IMR-90 (cell line): ENCODE data around the gene ASPG. TPM values are rescaled to one million over a fixed set of nuclear protein-coding genes. Genes with fewer than 3 reads are reported as not detected.

Source experiments
- ATAC-seq: fragments of 200-7000 bp; cut with Tn5 transposase; 2 replicates; pipeline ENCODE4 v1.9.1; 2020; ENCODE audit warnings: low read depth, mild to moderate bottlenecking, moderate library complexity
- BruUV-seq: library from RNA; stranded (reverse); fragments of 400-500 nt; replicated peaks from 2 replicates; lab custom pipeline; 2021; lab: Mats Ljungman, UMichigan
- CTCF ChIA-PET: fragments of 300-600 bp; formaldehyde crosslinking; extraction: SDS; loops from one replicate; lab custom pipeline; 2021; ENCODE audit warnings: antibody characterized with exemption; lab: Yijun Ruan, JAX
- POLR2A ChIA-PET: fragments of 300-600 bp; sonication (Branson Sonifier 250); formaldehyde crosslinking; loops from one replicate; lab custom pipeline; 2022; ENCODE audit warnings: antibody characterized with exemption; ENCODE audit not compliant: unreplicated experiment; lab: Charles Lee
- DNase-seq: peaks from one replicate; pipeline ENCODE4 v3.0.0; 2013
- H2AFZ ChIP-seq: replicated peaks from 2 replicates; pipeline ENCODE3; 2013; ENCODE audit warnings: low read length, mild to moderate bottlenecking; ENCODE audit not compliant: poor library complexity
- H2AK5ac ChIP-seq: 2 replicates; pipeline ENCODE4 v1.6.1; 2013; ENCODE audit warnings: low read depth, low read length, inconsistent platforms
- H2AK9ac ChIP-seq: replicated peaks from 2 replicates; pipeline ENCODE3; 2013; ENCODE audit warnings: mild to moderate bottlenecking, low read depth, low read length, moderate library complexity; ENCODE audit not compliant: poor library complexity
- H2BK120ac ChIP-seq: 2 replicates; pipeline ENCODE4 v1.6.1; 2013; ENCODE audit warnings: low read depth, low read length, inconsistent platforms
- H2BK15ac ChIP-seq: 3 replicates; pipeline ENCODE4 v1.6.1; 2013; ENCODE audit warnings: low read depth, low read length, inconsistent platforms
- H2BK20ac ChIP-seq: 2 replicates; pipeline ENCODE4 v1.6.1; 2013; ENCODE audit warnings: low read depth, mild to moderate bottlenecking, inconsistent platforms, low read length, moderate library complexity
- H2BK5ac ChIP-seq: 2 replicates; pipeline ENCODE4 v1.6.1; 2013; ENCODE audit warnings: mild to moderate bottlenecking, low read depth, low read length, inconsistent platforms; ENCODE audit not compliant: poor library complexity, severe bottlenecking
- H3K14ac ChIP-seq: replicated peaks from 2 replicates; pipeline ENCODE4 v1.6.1; 2013; ENCODE audit warnings: low read depth, low read length, inconsistent platforms
- H3K18ac ChIP-seq: 2 replicates; pipeline ENCODE4 v1.6.1; 2013; ENCODE audit warnings: low read depth, low read length, control low read depth
- H3K23ac ChIP-seq: 2 replicates; pipeline ENCODE4 v1.6.1; 2013; ENCODE audit warnings: low read depth, low read length, inconsistent platforms
- H3K27ac ChIP-seq: 2 replicates; pipeline ENCODE4 v1.5.1; 2013; ENCODE audit warnings: mild to moderate bottlenecking, control low read depth, low read length; ENCODE audit not compliant: insufficient read depth
- H3K27me3 ChIP-seq: 2 replicates; pipeline ENCODE4 v1.6.1; 2013; ENCODE audit warnings: low read length; ENCODE audit not compliant: control insufficient read depth, insufficient read depth
- H3K36me3 ChIP-seq: 2 replicates; pipeline ENCODE4 v1.6.1; 2013; ENCODE audit warnings: low read length, mixed read lengths; ENCODE audit not compliant: control insufficient read depth, insufficient read depth
- H3K4ac ChIP-seq: 2 replicates; pipeline ENCODE4 v1.6.1; 2013; ENCODE audit warnings: low read depth, low read length, inconsistent platforms
- H3K4me1 ChIP-seq: 2 replicates; pipeline ENCODE4 v1.6.1; 2013; ENCODE audit warnings: low read length, mixed read lengths; ENCODE audit not compliant: control insufficient read depth, insufficient read depth
- H3K4me2 ChIP-seq: 2 replicates; pipeline ENCODE4 v1.6.1; 2013; ENCODE audit warnings: low read depth, mild to moderate bottlenecking, control low read depth, low read length, moderate library complexity
- H3K4me3 ChIP-seq: 2 replicates; pipeline ENCODE4 v1.5.1; 2013; ENCODE audit warnings: low read depth, mild to moderate bottlenecking, control low read depth, low read length, moderate library complexity; ENCODE audit not compliant: insufficient read depth
- H3K56ac ChIP-seq: 2 replicates; pipeline ENCODE4 v1.6.1; 2013; ENCODE audit warnings: low read length, inconsistent platforms; ENCODE audit not compliant: insufficient read depth; ENCODE audit errors: extremely low read depth
- H3K79me1 ChIP-seq, 2 experiments: 2 replicates each; pipeline ENCODE4 v1.6.1; 2013; ENCODE audit warnings: low read length in 2 of 2, inconsistent platforms in 1 of 2, low read depth in 1 of 2
- H3K9ac ChIP-seq: 2 replicates; pipeline ENCODE4 v1.6.1; 2013; ENCODE audit warnings: low read depth, low read length, control low read depth
- H3K9me1 ChIP-seq: 2 replicates; pipeline ENCODE4 v1.6.1; 2013; ENCODE audit warnings: low read length, inconsistent platforms; ENCODE audit not compliant: insufficient read depth
- H3K9me3 ChIP-seq: 2 replicates; pipeline ENCODE4 v1.6.1; 2013; ENCODE audit warnings: low read length; ENCODE audit not compliant: control insufficient read depth, insufficient read depth
- H4K20me1 ChIP-seq: 2 replicates; pipeline ENCODE4 v1.6.1; 2013; ENCODE audit warnings: low read length, inconsistent platforms; ENCODE audit not compliant: insufficient read depth
- H4K5ac ChIP-seq: 2 replicates; pipeline ENCODE4 v1.6.1; 2013; ENCODE audit warnings: mild to moderate bottlenecking, low read depth, low read length, control low read depth
- H4K8ac ChIP-seq, 2 experiments: 2 replicates each; pipeline ENCODE4 v1.6.1; 2013; ENCODE audit warnings: low read depth in 2 of 2, low read length in 2 of 2, control low read depth in 1 of 2, inconsistent platforms in 1 of 2
- H4K91ac ChIP-seq: 2 replicates; pipeline ENCODE4 v1.6.1; 2013; ENCODE audit warnings: low read depth, low read length, inconsistent platforms; ENCODE audit not compliant: insufficient read depth
- CEBPB ChIP-seq: IDR thresholded peaks from 2 replicates; pipeline ENCODE4 v1.6.1; 2012; ENCODE audit warnings: low read depth, low read length, improper control_type of control experiment
- MAFK ChIP-seq: IDR thresholded peaks from 2 replicates; pipeline ENCODE4 v1.6.1; 2012; ENCODE audit warnings: low read depth, low read length, improper control_type of control experiment
- NFE2L2 ChIP-seq: fragments of 150-350 bp; IDR thresholded peaks from 2 replicates; pipeline ENCODE4 v1.6.1; 2016; ENCODE audit warnings: low read depth, mild to moderate bottlenecking, low read length
- RCOR1 ChIP-seq: IDR thresholded peaks from 2 replicates; pipeline ENCODE4 v1.6.1; 2012; ENCODE audit warnings: mild to moderate bottlenecking, low read length, improper control_type of control experiment; ENCODE audit not compliant: insufficient replicate concordance
- RFX5 ChIP-seq: IDR thresholded peaks from 2 replicates; pipeline ENCODE4 v1.8.0; 2012; ENCODE audit warnings: low read depth, mild to moderate bottlenecking, low read length, moderate library complexity
- SMC3 ChIP-seq: fragments of 150-350 bp; IDR thresholded peaks from 2 replicates; pipeline ENCODE4 v1.6.1; 2016; ENCODE audit warnings: low read depth, mild to moderate bottlenecking, antibody characterized with exemption, low read length, moderate library complexity
- WGBS, 2 experiments: methylation state at CpG; one replicate each; pipeline versions ENCODE4 v1.1.5 to v1.1.7; 2013; ENCODE audit warnings: missing lambda C conversion rate in 2 of 2; ENCODE audit not compliant: insufficient read length in 1 of 2; ENCODE audit errors: extremely low coverage in 2 of 2; 5-methylcytosine and 5-hydroxymethylcytosine counted together
- dilution Hi-C: fragments of 300-500 bp; cut with HindIII; formaldehyde crosslinking; loops from one replicate; pipeline ENCODE4 v1.14.3; 2018; ENCODE audit warnings: low sequenced_read_pairs; ENCODE audit not compliant: unreplicated experiment
- in situ Hi-C: fragments of 300-500 bp; cut with MboI; formaldehyde crosslinking; loops from 3 replicates; pipeline ENCODE4 v1.14.3; 2019; ENCODE audit warnings: low sequenced_read_pairs, inconsistent platforms, mixed read lengths
- intact Hi-C: fragments of 100-400 bp; cut with micrococcal nuclease; formaldehyde crosslinking; loops from 2 replicates; pipeline ENCODE4 v1.10.0; 2022
- polyA plus RNA-seq, 3 experiments: library from polyadenylated mRNA; depleted of rRNA; stranded (reverse); fragments of >200 nt; gene quantifications; 2 replicates each; pipeline ENCODE4 v1.2.3, GENCODE V29; 2012; ENCODE audit warnings: low replicate concordance in 1 of 3
- total RNA-seq: library from RNA; depleted of rRNA; stranded (reverse); fragments of >200 nt; gene quantifications from 2 replicates; pipeline ENCODE4 v1.2.3, GENCODE V29; 2012
- TF ChIP-seq, protein P1 (sequence below): fragments of 150-350 bp; IDR thresholded peaks from 2 replicates; pipeline ENCODE4 v1.6.1; 2016; ENCODE audit warnings: low read depth, mild to moderate bottlenecking, low read length, moderate library complexity, borderline replicate concordance
- TF ChIP-seq, protein P2 (sequence below): conservative IDR thresholded peaks from 2 replicates; pipeline ENCODE4 v1.5.1; 2012; ENCODE audit warnings: mild to moderate bottlenecking, low read depth, low read length, improper control_type of control experiment

Gene ASPG
- total and polyA plus RNA-seq, 2 of the 4 experiments (the other 2 are of a cell fraction): not detected

DNA sequence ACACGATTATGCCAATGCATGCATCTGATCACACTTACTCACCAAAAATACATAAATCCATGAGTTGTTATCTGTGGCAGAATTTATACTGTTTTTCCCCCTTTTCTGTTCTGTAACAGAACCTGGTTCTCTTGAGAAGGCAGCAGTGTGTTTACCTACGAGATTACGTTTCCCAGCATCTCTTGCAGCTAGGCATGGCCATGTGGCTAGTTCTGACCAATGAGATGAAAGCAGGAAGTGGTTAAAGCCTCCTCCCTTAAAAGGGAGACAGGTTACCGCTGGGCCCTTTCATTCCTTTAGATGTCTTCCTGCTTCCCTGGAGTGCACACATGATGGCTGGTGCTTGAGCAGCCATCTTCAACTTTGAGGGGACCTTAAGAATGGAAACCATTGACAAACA is 11.7 kb upstream of the ASPG start:
- no CpG with 5 or more reads among the region's 4 CpGs for WGBS, 2 experiments
- no peak overlapping the region for H4K91ac ChIP-seq
- no peaks in the 10 kb centered on the region for H3K9me3 ChIP-seq
- ChIA-PET POLR2A (no interaction called here), CTCF (no interaction called here)
- H3K4me1 ChIP-seq: no peaks in the 10 kb centered on the region
- H2BK120ac ChIP-seq: no peak overlapping the region
- no peak overlapping the region for H3K18ac ChIP-seq
- H3K9me1 ChIP-seq: no peaks in the 10 kb centered on the region
- no peak for DNase-seq
- H3K4ac ChIP-seq: no peak overlapping the region
- no peak overlapping the region for H3K4me3 ChIP-seq
- H4K20me1 ChIP-seq: no peaks in the 10 kb centered on the region
- H4K5ac ChIP-seq: no peak overlapping the region
- no peak overlapping the region for H2AK5ac ChIP-seq
- dilution Hi-C loops (no loop called here), intact Hi-C loops (loop anchor here (10.0 kb wide), 1 partner anchor 269 kb away; no protein-coding TSS in a partner anchor), in situ Hi-C loops (no loop called here)
- no peak overlapping the region for H3K27ac ChIP-seq
- H3K27me3 ChIP-seq: no peaks in the 10 kb centered on the region
- H2AFZ ChIP-seq: no peak overlapping the region
- BruUV-seq: no TSS peak
- H3K36me3 ChIP-seq: no peaks in the 10 kb centered on the region
- TF ChIP-seq CEBPB: no peak
- TF ChIP-seq, protein P1, sequence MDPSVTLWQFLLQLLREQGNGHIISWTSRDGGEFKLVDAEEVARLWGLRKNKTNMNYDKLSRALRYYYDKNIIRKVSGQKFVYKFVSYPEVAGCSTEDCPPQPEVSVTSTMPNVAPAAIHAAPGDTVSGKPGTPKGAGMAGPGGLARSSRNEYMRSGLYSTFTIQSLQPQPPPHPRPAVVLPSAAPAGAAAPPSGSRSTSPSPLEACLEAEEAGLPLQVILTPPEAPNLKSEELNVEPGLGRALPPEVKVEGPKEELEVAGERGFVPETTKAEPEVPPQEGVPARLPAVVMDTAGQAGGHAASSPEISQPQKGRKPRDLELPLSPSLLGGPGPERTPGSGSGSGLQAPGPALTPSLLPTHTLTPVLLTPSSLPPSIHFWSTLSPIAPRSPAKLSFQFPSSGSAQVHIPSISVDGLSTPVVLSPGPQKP: no peak
- no peak for TF ChIP-seq RCOR1
- TF ChIP-seq, protein P2, sequence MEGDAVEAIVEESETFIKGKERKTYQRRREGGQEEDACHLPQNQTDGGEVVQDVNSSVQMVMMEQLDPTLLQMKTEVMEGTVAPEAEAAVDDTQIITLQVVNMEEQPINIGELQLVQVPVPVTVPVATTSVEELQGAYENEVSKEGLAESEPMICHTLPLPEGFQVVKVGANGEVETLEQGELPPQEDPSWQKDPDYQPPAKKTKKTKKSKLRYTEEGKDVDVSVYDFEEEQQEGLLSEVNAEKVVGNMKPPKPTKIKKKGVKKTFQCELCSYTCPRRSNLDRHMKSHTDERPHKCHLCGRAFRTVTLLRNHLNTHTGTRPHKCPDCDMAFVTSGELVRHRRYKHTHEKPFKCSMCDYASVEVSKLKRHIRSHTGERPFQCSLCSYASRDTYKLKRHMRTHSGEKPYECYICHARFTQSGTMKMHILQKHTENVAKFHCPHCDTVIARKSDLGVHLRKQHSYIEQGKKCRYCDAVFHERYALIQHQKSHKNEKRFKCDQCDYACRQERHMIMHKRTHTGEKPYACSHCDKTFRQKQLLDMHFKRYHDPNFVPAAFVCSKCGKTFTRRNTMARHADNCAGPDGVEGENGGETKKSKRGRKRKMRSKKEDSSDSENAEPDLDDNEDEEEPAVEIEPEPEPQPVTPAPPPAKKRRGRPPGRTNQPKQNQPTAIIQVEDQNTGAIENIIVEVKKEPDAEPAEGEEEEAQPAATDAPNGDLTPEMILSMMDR: no peak
- TF ChIP-seq NFE2L2: no peak
- no peak for TF ChIP-seq RFX5
- no peak for TF ChIP-seq MAFK
- no peak for TF ChIP-seq SMC3
- no peak overlapping the region for H2AK9ac ChIP-seq
- no peak overlapping the region for H2BK5ac ChIP-seq
- H3K4me2 ChIP-seq: no peak overlapping the region
- no peak for ATAC-seq
- H4K8ac ChIP-seq: no peak overlapping the region
- H3K14ac ChIP-seq: no peak overlapping the region
- H3K56ac ChIP-seq: no peak overlapping the region
- no peak overlapping the region for H3K9ac ChIP-seq
- H3K79me1 ChIP-seq: no peaks in the 10 kb centered on the region
- H3K23ac ChIP-seq: no peak overlapping the region
- no peak overlapping the region for H2BK20ac ChIP-seq
- no peak overlapping the region for H2BK15ac ChIP-seq
